Smooth muscle cell (in vitro differentiated cells): ENCODE measurements around the gene MED27. TPM values are rescaled to one million over a fixed set of nuclear protein-coding genes. Genes with fewer than 3 reads are reported as not detected.
A peak's percentile ranks its signal among the peaks of the same experiment; 100 is the strongest.

Source experiments
- DNase-seq: peaks from one replicate; lab custom pipeline; 2025; ENCODE audit not compliant: unreplicated experiment; lab: John Stamatoyannopoulos, UW
- H2AFZ ChIP-seq: fragments of 200-600 bp; sonication (generic); 2 replicates; pipeline ENCODE4 v1.6.0; 2016; ENCODE audit warnings: antibody characterized with exemption, low read depth, mild to moderate bottlenecking
- H3F3A ChIP-seq: fragments of 200-600 bp; sonication (generic); 2 replicates; pipeline ENCODE4 v1.6.0; 2017; ENCODE audit warnings: antibody characterized with exemption, low read depth
- H3K27ac ChIP-seq: fragments of 200-600 bp; sonication (generic); 2 replicates; pipeline ENCODE4 v1.5.1; 2016; ENCODE audit warnings: low read depth, mild to moderate bottlenecking
- H3K27me3 ChIP-seq: fragments of 200-600 bp; sonication (generic); 2 replicates; pipeline ENCODE4 v1.6.1; 2016; ENCODE audit warnings: low read depth, mild to moderate bottlenecking
- H3K36me3 ChIP-seq: fragments of 200-600 bp; sonication (generic); 2 replicates; pipeline ENCODE4 v1.5.1; 2016; ENCODE audit warnings: low read depth
- H3K4me1 ChIP-seq: fragments of 200-600 bp; sonication (generic); 2 replicates; pipeline ENCODE4 v1.5.1; 2016; ENCODE audit warnings: low read depth
- H3K4me2 ChIP-seq: fragments of 200-600 bp; sonication (generic); 2 replicates; pipeline ENCODE4 v1.6.0; 2016; ENCODE audit warnings: mild to moderate bottlenecking
- H3K4me3 ChIP-seq: fragments of 200-600 bp; sonication (generic); 2 replicates; pipeline ENCODE4 v1.5.1; 2016; ENCODE audit warnings: mild to moderate bottlenecking
- H3K79me2 ChIP-seq: fragments of 200-600 bp; sonication (generic); 2 replicates; pipeline ENCODE4 v1.6.0; 2016; ENCODE audit warnings: low read depth, mild to moderate bottlenecking
- H3K9ac ChIP-seq: fragments of 200-600 bp; sonication (generic); 2 replicates; pipeline ENCODE4 v1.6.0; 2016; ENCODE audit warnings: low read depth
- H3K9me3 ChIP-seq: fragments of 200-600 bp; sonication (generic); replicated peaks from 2 replicates; pipeline ENCODE4 v1.5.1; 2016; ENCODE audit warnings: low read depth
- H4K20me1 ChIP-seq: fragments of 200-600 bp; sonication (generic); 2 replicates; pipeline ENCODE4 v1.6.0; 2016; ENCODE audit warnings: low read depth
- WGBS: methylation state at CpG from one replicate; pipeline ENCODE4 v1.1.7; 2016; ENCODE audit warnings: low lambda C conversion rate; 5-methylcytosine and 5-hydroxymethylcytosine counted together
- polyA plus RNA-seq: library from polyadenylated mRNA; unstranded; fragments of >200 nt; fragmentation: Nextera tagmentation; extraction: Ambion mirVana; gene quantifications from 2 replicates; pipeline ENCODE4 v1.2.1, GENCODE V29; 2016
- total RNA-seq: library from RNA; depleted of rRNA; stranded (reverse); fragments of >200 nt; gene quantifications from 2 replicates; pipeline ENCODE4 v1.2.3, GENCODE V29; 2014
- TF ChIP-seq, protein P1 (sequence below): fragments of 200-600 bp; sonication (generic); IDR thresholded peaks from 2 replicates; pipeline ENCODE4 v1.5.1; 2017; ENCODE audit warnings: borderline replicate concordance, mild to moderate bottlenecking, antibody characterized with exemption; ENCODE audit not compliant: insufficient read depth, poor library complexity, severe bottlenecking

The MED27 gene
- total and polyA plus RNA-seq, 2 experiments from 2014 or later: 24.0 to 50.0 TPM

GRCh38 chr9:132018957-132019405 lies 60.7 kb downstream of the MED27 start:
- Histone ChIP-seq H3K9ac (no peak overlapping the region), H3K4me1 (peaks cover 3% of the 10 kb centered on the region), H3K27ac (no peak overlapping the region), H2AFZ (no peak overlapping the region), H3K79me2 (peaks cover 50% of the 10 kb centered on the region), H3F3A (peaks cover 4% of the 10 kb centered on the region), H3K4me2 (no peak overlapping the region), H3K27me3 (no peaks in the 10 kb centered on the region), H3K4me3 (no peak overlapping the region), H3K36me3 (no peaks in the 10 kb centered on the region), H3K9me3 (no peaks in the 10 kb centered on the region), H4K20me1 (peaks cover 99% of the 10 kb centered on the region)
- TF ChIP-seq, protein P1, sequence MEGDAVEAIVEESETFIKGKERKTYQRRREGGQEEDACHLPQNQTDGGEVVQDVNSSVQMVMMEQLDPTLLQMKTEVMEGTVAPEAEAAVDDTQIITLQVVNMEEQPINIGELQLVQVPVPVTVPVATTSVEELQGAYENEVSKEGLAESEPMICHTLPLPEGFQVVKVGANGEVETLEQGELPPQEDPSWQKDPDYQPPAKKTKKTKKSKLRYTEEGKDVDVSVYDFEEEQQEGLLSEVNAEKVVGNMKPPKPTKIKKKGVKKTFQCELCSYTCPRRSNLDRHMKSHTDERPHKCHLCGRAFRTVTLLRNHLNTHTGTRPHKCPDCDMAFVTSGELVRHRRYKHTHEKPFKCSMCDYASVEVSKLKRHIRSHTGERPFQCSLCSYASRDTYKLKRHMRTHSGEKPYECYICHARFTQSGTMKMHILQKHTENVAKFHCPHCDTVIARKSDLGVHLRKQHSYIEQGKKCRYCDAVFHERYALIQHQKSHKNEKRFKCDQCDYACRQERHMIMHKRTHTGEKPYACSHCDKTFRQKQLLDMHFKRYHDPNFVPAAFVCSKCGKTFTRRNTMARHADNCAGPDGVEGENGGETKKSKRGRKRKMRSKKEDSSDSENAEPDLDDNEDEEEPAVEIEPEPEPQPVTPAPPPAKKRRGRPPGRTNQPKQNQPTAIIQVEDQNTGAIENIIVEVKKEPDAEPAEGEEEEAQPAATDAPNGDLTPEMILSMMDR: no peak
- no peak for DNase-seq
- 89% methylated on average over 3 of the region's 3 CpGs for WGBS

DNA sequence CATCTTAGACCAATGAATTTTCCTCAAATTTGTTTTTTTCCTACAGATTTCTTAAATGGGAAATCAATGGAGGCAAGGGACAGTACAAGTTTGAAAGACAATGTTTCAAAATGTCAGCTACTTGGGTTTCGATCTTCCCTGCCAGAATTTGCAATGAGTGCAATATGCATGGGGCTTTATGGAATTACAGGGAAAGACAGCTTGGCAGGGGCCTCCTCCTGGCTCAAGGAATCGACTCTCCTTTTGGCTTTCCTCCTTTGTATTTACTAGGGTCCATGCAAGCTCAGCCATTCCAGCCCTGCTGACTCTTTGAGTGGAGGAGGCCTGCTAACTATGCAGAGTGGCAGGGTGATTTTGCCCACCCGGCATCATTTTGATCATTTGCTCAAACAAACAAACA lies 63.2 kb downstream of the MED27 start:
- H3K27me3 ChIP-seq: no peaks in the 10 kb centered on the region
- H3K4me2 ChIP-seq: no peak overlapping the region
- peaks cover 5% of the 10 kb centered on the region for H3F3A ChIP-seq
- DNase-seq: no peak
- peaks cover 35% of the 10 kb centered on the region for H3K79me2 ChIP-seq
- WGBS: 94% methylated on average over 3 of the region's 3 CpGs
- H3K4me3 ChIP-seq: no peak overlapping the region
- H2AFZ ChIP-seq: no peak overlapping the region
- peaks cover 85% of the 10 kb centered on the region for H4K20me1 ChIP-seq
- no peak overlapping the region for H3K27ac ChIP-seq
- no peaks in the 10 kb centered on the region for H3K9me3 ChIP-seq
- H3K9ac ChIP-seq: no peak overlapping the region
- TF ChIP-seq, protein P1: no peak
- no peaks in the 10 kb centered on the region for H3K36me3 ChIP-seq
- H3K4me1 ChIP-seq: peaks cover 3% of the 10 kb centered on the region

- H4K20me1 ChIP-seq: peaks cover 81% of the 10 kb centered on the region
- no peak overlapping the region for H3K9ac ChIP-seq
- H2AFZ ChIP-seq: no peak overlapping the region
- no peak for DNase-seq
- H3K4me3 ChIP-seq: no peak overlapping the region
- peaks cover 3% of the 10 kb centered on the region for H3K4me1 ChIP-seq
- no peak overlapping the region for H3K4me2 ChIP-seq
- H3F3A ChIP-seq: peaks cover 5% of the 10 kb centered on the region
- no peaks in the 10 kb centered on the region for H3K9me3 ChIP-seq
- peaks cover 35% of the 10 kb centered on the region for H3K79me2 ChIP-seq
- TF ChIP-seq, protein P1: no peak
- no peak overlapping the region for H3K27ac ChIP-seq
- no peaks in the 10 kb centered on the region for H3K36me3 ChIP-seq
- WGBS: 99% methylated on average over 3 of the region's 3 CpGs
- no peaks in the 10 kb centered on the region for H3K27me3 ChIP-seq
Observed at GRCh38 chr9:132015866-132016265, 63.8 kb downstream of the MED27 start.

DNA sequence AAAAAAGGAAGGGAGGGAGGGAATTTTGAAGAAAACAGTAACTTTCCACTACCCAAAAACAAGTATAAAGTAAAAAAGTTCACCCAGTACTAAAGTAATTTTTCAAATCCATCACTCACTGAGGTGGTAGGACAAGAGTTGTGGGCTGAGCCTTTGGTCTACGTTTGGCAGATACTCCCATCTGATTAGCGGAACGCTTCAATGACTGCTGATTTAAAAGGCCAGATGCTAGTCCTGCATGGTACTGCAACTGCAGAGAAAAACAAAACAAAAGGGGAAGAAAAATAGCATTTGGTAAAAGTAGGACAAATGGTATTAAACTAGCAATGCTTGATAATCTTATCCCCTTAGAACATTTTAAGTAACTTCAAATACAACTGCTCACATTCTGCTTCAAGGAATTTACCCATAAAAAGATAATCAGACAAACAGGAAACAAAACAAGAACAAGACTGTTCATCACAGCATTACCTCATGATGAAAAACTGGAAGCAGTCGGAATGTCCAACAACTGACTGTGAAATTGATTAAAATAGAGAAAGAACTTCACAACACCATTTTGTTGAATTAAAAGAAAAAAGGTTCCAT lies 65.4 kb downstream of the MED27 start:
- H3K27ac ChIP-seq: peak overlapping the region; percentile 57
- H3K4me1 ChIP-seq: no peaks in the 10 kb centered on the region
- no peak overlapping the region for H3K4me3 ChIP-seq
- H3K27me3 ChIP-seq: no peaks in the 10 kb centered on the region
- H3K36me3 ChIP-seq: no peaks in the 10 kb centered on the region
- DNase-seq: no peak
- H3F3A ChIP-seq: peaks cover 5% of the 10 kb centered on the region
- H3K9ac ChIP-seq: no peak overlapping the region
- WGBS: 36% methylated on average over 4 of the region's 4 CpGs
- peak overlapping the region; percentile 49 for H3K4me2 ChIP-seq
- TF ChIP-seq, protein P1: no peak
- H3K9me3 ChIP-seq: no peaks in the 10 kb centered on the region
- peaks cover 69% of the 10 kb centered on the region for H4K20me1 ChIP-seq
- H3K79me2 ChIP-seq: peaks cover 22% of the 10 kb centered on the region
- no peak overlapping the region for H2AFZ ChIP-seq
